GM21619 (cell line): ENCODE results near the gene DNM1.

Experiments
- ATAC-seq: cut with Tn5 transposase; IDR thresholded peaks from one replicate; pipeline ENCODE4 v1.9.1; 2021; ENCODE audit not compliant: unreplicated experiment

DNM1 gene

GRCh38 chr9:128304136-128304970, 101.2 kb downstream of the DNM1 start:
- ATAC-seq, result no peak
